Measurements from ENCODE around the gene ZKSCAN4. TPM values are rescaled to one million over a fixed set of nuclear protein-coding genes. Genes with fewer than 3 reads are reported as not detected.

ZKSCAN4 gene
- total RNA-seq, 1 experiment from 2014 or later: 4.5 TPM

GRCh38 chr6:28250747-28251146 is 1.3 kb downstream of the ZKSCAN4 start:
- DNase-seq (ENCODE audit: low read depth): no peak

GRCh38 chr6:28248916-28249315 is 3.2 kb downstream of the ZKSCAN4 start:
- DNase-seq (ENCODE audit: low read depth): no peak

- DNase-seq (ENCODE audit: low read depth): no peak
Observed at GRCh38 chr6:28245206-28245941, 6.7 kb downstream of the ZKSCAN4 start.

- DNase-seq (ENCODE audit: low read depth): no peak
Observed at GRCh38 chr6:28243946-28244345, 8.1 kb downstream of the ZKSCAN4 start.

- no peak for DNase-seq (ENCODE audit: low read depth)
Observed at GRCh38 chr6:28240471-28240870, 11.6 kb downstream of the ZKSCAN4 start.

- no peak for DNase-seq (ENCODE audit: low read depth)
Observed at GRCh38 chr6:28239636-28240035, 12.4 kb downstream of the ZKSCAN4 start.

GRCh38 chr6:28235912-28236452 is 16.1 kb downstream of the ZKSCAN4 start:
- no peak for DNase-seq (ENCODE audit: low read depth)

GRCh38 chr6:28232785-28233184 is 19.3 kb downstream of the ZKSCAN4 start:
- no peak for DNase-seq (ENCODE audit: low read depth)

- DNase-seq (ENCODE audit: low read depth): no peak
Observed at GRCh38 chr6:28226460-28226859, 25.6 kb downstream of the ZKSCAN4 start.

GRCh38 chr6:28225056-28225834 is 26.8 kb downstream of the ZKSCAN4 start, which contains the start of gene ZSCAN9:
TSS of gene ZSCAN9 (plus strand) at chr6:28225275. CDS start at chr6:28227085, 1,810 bp downstream.
- DNase-seq (ENCODE audit: low read depth): peak; percentile 93

- DNase-seq (ENCODE audit: low read depth): no peak
Observed at GRCh38 chr6:28224131-28225055, 27.7 kb downstream of the ZKSCAN4 start.

GRCh38 chr6:28220257-28221133 is 31.6 kb downstream of the ZKSCAN4 start:
- DNase-seq (ENCODE audit: low read depth): no peak

GRCh38 chr6:28218312-28219248 is 33.5 kb downstream of the ZKSCAN4 start:
- peak; percentile 92 for DNase-seq (ENCODE audit: low read depth)

- DNase-seq (ENCODE audit: low read depth): no peak
Observed at GRCh38 chr6:28217890-28218289, 34.2 kb downstream of the ZKSCAN4 start.

GRCh38 chr6:28215425-28215824 is 36.6 kb downstream of the ZKSCAN4 start:
- peak; percentile 23 for DNase-seq (ENCODE audit: low read depth)

- no peak for DNase-seq (ENCODE audit: low read depth)
Observed at GRCh38 chr6:28213213-28213523, 38.9 kb downstream of the ZKSCAN4 start.

GRCh38 chr6:28212510-28213212 is 39.4 kb downstream of the ZKSCAN4 start:
- peak; percentile 92 for DNase-seq (ENCODE audit: low read depth)

- peak; percentile 16 for DNase-seq (ENCODE audit: low read depth)
Observed at GRCh38 chr6:28211840-28212509, 40.1 kb downstream of the ZKSCAN4 start.
